HG02840 (cell line): ENCODE results near the gene NUDT16.
A peak's percentile ranks its signal among the peaks of the same experiment; 100 is the strongest.

Source experiments
- ATAC-seq: cut with Tn5 transposase; IDR thresholded peaks from one replicate; pipeline ENCODE4 v1.9.1; 2021; ENCODE audit warnings: mild to moderate bottlenecking, moderate library complexity, moderate number of reproducible peaks; ENCODE audit not compliant: unreplicated experiment, low FRiP score

The NUDT16 gene

GRCh38 chr3:131380821-131381444, 641 bp upstream of the NUDT16 start:
- peak; percentile 1 for ATAC-seq

- no peak for ATAC-seq
Observed at GRCh38 chr3:131386429-131387165, 5.0 kb downstream of the NUDT16 start.

DNA sequence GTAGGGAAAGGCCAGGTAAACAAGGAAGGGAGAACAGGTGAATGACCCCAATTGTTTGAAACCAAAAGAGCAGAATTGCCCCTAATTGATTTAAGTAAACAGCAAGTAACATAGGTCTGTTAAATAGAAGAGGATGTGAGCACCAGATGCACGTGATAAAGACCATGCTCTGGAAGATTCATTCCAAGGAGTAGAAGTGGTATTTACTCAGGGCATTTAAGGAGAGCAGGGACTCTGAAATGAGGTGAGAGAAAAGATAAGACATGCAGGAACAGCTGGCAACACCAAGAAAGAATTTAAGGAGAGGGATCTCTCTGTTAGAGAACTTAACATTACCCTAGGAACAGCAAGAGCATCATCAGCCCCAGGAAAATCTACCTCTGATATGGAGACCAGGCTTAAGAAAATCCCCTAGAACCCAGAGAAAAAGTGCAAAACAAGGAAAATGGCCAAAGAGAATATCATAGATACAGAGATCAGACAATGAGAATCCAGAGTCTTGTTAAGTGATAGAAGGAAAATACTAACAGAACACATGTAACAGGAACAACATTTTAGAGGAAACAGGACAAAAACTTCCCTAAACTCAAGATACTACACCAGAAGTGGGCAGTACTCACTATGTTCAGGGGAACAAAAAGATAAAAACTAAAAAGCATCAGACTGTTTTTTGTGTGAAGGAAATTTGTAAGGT, 6.4 kb downstream of the NUDT16 start:
- ATAC-seq = no peak

- ATAC-seq = no peak
Observed at GRCh38 chr3:131388490-131388799, 6.9 kb downstream of the NUDT16 start.

GRCh38 chr3:131390331-131390730, 8.8 kb downstream of the NUDT16 start:
- no peak for ATAC-seq

DNA sequence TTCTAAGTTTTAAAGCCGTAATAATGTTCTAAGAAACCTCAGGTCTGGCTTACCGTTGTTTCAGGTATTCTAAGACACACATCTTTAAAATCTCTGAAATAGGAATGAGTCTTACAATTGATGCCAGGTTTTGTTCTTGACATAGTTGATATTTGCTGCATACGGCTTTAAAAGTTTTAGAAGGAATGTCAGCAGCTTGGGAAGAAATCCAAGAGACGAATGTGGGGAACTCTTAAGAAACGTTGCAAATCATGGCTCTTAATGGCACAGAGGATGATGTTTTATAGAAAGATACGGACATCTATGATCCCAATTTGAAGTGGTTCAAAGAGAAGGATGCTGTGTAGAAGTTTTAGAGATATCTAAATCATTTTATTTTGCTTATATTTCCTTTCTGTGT, 11.5 kb downstream of the NUDT16 start:
- ATAC-seq = no peak

GRCh38 chr3:131393868-131394267, 12.3 kb downstream of the NUDT16 start:
- no peak for ATAC-seq

DNA sequence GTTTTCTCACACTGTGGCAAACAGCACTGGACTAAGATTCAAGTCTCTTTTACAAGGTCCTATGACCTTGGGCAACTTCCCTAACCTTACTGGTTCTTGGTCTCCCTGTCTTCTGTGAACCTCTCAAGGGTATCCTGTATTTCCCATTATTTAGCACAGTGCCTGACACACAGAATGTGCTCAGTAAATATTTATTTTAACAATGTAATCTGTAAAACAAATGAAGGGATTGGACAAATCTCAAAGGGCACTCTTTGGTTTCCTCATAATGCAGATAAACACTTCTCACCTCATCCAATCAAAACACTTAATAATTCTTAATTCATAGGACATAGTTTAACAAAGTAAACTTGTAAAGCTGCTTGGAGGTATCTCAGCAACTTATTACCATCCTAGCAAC, 12.8 kb downstream of the NUDT16 start:
- ATAC-seq = no peak

DNA sequence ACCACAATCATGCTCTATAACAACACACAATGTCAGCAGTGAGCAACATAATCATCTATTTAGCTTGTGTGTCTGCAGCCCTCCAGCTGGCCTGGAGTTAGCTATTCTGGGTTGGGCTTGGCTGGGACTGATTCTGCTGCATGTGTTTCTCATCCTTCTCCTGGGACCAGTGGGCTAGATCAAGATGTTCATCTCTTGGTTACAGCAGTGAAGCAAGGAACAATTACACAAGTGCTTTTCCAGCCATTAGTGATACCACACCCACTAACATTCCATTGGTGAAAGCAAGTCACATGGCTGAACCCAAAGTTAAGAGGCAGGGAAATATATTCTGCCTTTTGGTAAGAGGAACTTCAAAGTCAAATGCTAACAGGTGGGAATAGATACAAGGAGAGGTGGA, 14.6 kb downstream of the NUDT16 start:
- no peak for ATAC-seq

DNA sequence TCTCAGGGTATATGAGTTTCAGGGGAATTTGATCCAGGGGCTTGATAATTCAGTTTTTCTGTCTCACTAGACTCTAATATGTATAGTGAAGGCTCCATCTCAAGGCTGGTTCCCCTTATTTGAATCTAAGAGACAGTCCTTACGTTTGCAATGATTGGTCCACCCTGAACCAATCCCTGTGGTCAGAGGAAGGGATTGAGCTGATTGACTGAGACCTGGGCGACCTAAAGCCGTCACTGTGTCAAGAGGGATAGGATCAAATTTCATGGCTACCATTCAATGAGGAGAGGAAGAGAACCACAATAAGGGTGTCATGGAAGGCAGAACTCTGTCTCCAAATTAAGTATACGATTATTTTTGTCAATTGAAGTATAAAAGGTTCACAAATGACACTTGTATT, 16.3 kb downstream of the NUDT16 start:
- no peak for ATAC-seq

DNA sequence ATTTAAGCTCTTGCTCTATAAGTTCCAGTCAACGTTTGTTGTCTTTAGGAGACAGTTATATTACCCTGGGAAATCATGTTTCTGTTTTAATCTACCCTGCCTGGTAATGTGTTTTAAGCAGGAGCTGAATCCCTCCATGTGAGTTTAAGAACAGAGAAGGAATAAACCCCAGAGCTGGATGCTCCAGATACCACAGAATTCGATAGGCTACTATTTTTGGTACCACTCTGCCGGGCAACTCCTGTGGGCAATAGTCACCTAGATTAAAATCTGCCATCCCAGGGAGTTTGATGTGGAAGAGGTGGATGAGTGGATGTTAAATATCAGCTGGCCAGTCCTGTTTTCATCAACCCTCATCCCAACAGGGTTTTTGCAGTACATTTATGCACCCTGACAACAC, 20.4 kb downstream of the NUDT16 start:
- ATAC-seq = no peak

DNA sequence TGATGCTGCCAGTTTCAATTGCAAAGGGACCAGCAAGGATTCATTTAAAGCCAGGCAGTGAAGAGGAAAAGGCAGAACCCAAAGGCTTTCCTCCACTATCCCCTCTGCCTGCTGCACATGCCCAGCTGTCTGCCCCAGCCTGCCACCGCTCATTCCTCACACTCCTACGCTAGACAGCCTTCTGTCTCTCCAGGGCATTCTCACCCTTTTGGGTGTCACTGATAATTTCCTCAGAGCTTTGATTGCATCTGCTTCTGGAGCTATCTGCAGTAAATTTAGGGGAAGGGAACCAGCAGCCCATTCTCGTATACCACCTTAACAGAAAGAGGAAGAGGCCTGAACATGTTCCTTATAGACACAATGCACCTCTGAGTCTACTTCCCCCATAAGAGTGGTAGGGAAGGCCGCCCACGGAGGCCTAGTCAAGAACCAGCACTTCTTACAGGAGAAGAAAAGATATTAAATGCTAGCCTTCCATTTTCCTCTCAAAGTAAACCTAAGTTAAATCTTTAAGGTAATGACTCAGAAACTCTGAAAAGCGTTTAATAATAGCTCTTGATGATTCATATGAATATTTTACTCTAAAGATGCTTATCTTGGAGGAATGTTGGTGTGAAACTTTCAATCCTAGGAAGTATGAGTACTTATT, 20.9 kb downstream of the NUDT16 start:
- ATAC-seq = no peak

DNA sequence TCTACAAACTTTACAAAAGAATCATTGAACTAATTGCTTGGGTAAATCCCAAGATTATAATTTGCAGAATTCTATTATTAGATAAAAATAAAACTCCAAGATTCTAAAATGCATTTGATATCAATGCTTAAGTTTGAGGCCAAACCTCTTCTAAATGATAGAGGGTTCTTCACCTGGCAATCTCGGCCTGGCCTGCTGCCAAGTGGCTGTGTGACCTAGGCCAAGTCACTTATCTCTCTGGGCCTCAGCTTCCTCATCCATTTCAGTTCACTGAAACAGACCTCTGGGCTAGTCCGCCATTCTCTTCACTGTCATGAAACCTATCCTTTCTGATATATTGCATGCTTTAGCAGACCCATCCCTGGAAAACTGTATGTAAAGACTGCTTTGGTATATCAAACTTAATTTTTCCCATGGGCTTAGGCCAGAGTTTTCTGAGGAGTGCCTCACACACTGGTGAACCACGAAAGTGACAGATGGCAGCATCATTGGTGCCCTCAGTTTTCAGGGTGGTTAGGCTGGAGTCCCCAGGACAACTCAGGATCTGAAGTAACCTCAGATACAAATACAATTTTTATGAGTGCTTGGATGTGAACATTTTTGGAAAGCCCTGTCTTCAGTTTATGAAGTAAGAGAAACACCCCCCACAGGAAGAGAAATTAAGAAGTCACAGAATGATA, 21.8 kb downstream of the NUDT16 start:
- ATAC-seq = no peak

DNA sequence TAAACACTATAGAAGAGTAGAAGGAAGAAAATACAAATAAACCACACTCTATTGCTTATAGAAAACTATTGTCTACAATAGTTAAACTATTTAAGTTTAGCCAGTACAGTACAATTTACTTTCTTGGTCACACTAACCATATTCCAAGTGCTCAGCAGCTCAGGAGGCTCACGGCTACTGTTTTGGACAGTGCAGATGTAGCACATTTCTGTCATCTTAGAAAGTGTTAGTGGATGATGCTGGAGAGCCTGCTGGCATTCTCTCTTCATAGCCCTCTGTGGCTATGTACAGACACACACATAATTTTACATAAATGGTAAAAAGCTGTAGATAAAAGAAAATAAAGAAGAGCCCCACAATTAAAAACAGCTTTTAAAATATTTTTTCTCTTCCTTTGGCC, 23.8 kb downstream of the NUDT16 start:
- ATAC-seq = no peak

- no peak for ATAC-seq
Observed at GRCh38 chr3:131406274-131406673, 24.7 kb downstream of the NUDT16 start.

- ATAC-seq = no peak
Observed at GRCh38 chr3:131417751-131418150, 36.2 kb downstream of the NUDT16 start.

DNA sequence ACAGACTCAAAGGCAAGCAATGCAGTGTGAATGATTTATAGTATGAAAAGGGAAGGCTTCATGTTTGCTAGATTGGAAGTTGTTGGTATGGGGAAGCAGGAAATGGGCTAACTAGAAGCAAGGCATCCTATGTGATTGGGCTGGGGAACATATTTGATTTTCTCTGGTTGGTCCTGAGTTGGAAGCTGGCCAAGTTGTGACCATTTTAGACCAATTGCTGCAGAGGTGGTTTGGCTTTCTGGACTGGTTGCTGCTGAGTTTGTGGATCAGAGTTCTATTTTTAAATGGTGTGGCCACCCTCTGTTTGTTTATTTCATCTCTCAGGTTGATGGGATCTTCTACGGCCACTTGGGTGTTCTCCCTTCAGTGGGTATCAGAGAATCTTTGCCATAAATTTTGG, 39.7 kb downstream of the NUDT16 start:
- ATAC-seq = no peak

- ATAC-seq = no peak
Observed at GRCh38 chr3:131421957-131422498, 40.5 kb downstream of the NUDT16 start.

GRCh38 chr3:131427226-131427625, 45.7 kb downstream of the NUDT16 start:
- ATAC-seq = no peak

GRCh38 chr3:131431754-131432153, 50.2 kb downstream of the NUDT16 start:
- ATAC-seq = no peak

DNA sequence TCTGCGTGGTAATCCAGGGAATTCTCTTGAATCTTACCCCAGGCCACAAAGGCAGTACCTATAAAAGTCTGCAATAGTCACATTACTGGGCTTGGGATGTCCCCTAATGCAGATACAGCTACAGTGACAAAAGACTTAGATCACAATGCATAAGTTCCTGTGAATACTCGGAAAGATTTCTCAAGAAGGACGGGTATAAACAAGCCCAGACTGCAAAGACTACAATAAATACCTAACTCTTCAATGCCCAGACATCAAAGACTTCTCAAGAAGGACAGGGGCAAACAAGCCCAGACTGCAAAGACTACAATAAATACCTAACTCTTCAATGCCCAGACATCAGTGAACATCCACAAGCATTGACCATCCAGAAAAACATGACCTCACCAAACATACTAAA, 50.9 kb downstream of the NUDT16 start:
- no peak for ATAC-seq
